Measurements from ENCODE around the gene MAN2A2. TPM values are rescaled to one million over a fixed set of nuclear protein-coding genes. Genes with fewer than 3 reads are reported as not detected.
"Not testable (repeated sequence)": the region's sequence is repeated elsewhere in the genome, so short reads cannot be mapped to it uniquely, and the experiment has no call there.

The MAN2A2 gene
- total RNA-seq, 1 donor from 2014 or later, result 136 TPM

- intact Hi-C loops (cut with micrococcal nuclease), result no loop called here
These were observed 19.6 kb upstream of the MAN2A2 start for GRCh38 chr15:90883526-90883975.

- intact Hi-C loops (cut with micrococcal nuclease), result no loop called here
These were observed 19.0 kb upstream of the MAN2A2 start, which contains the start of gene FES for GRCh38 chr15:90883976-90884718. TSS of gene FES (plus strand) at chr15:90884504. CDS start at chr15:90885046, 542 bp downstream.

GRCh38 chr15:90884719-90885431 is 18.2 kb upstream of the MAN2A2 start:
- intact Hi-C loops (cut with micrococcal nuclease), result loop anchor here (5.0 kb wide), 4 partner anchors 68 to 563 kb away; partner anchors contain the start of gene BLM

GRCh38 chr15:90885432-90886290 is 17.4 kb upstream of the MAN2A2 start:
- intact Hi-C loops (cut with micrococcal nuclease), result loop anchor here (2.0 to 5.0 kb wide), 5 partner anchors 68 to 563 kb away; partner anchors contain the start of gene BLM

GRCh38 chr15:90886291-90886614 is 16.8 kb upstream of the MAN2A2 start:
- intact Hi-C loops (cut with micrococcal nuclease), result loop anchor here (2.0 to 5.0 kb wide), 5 partner anchors 69 to 564 kb away; partner anchors contain the start of gene BLM

GRCh38 chr15:90887037-90887481 is 16.0 kb upstream of the MAN2A2 start:
- intact Hi-C loops (cut with micrococcal nuclease), result loop anchor here (2.0 to 5.0 kb wide), 5 partner anchors 70 to 565 kb away; partner anchors contain the start of gene BLM

GRCh38 chr15:90889313-90889730 is 13.8 kb upstream of the MAN2A2 start:
- intact Hi-C loops (cut with micrococcal nuclease), result loop anchor here (5.0 kb wide), 4 partner anchors 72 to 567 kb away; partner anchors contain the start of gene BLM

- intact Hi-C loops (cut with micrococcal nuclease), result loop anchor here (5.0 kb wide), 4 partner anchors 73 to 568 kb away; partner anchors contain the start of gene BLM
These were observed 13.2 kb upstream of the MAN2A2 start for GRCh38 chr15:90889736-90890456.

- intact Hi-C loops (cut with micrococcal nuclease), result no loop called here
These were observed 12.3 kb upstream of the MAN2A2 start for GRCh38 chr15:90890839-90891238.

- intact Hi-C loops (cut with micrococcal nuclease), result no loop called here
These were observed 11.7 kb upstream of the MAN2A2 start for GRCh38 chr15:90891346-90891949.

- intact Hi-C loops (cut with micrococcal nuclease), result no loop called here
These were observed 11.1 kb upstream of the MAN2A2 start for GRCh38 chr15:90892023-90892422.

GRCh38 chr15:90892498-90893174 is 10.5 kb upstream of the MAN2A2 start:
- intact Hi-C loops (cut with micrococcal nuclease), result no loop called here

GRCh38 chr15:90893175-90894090 is 9.7 kb upstream of the MAN2A2 start:
- intact Hi-C loops (cut with micrococcal nuclease), result no loop called here

- intact Hi-C loops (cut with micrococcal nuclease), result no loop called here
These were observed 7.5 kb upstream of the MAN2A2 start for GRCh38 chr15:90895571-90896117.

GRCh38 chr15:90897131-90897655 is 5.9 kb upstream of the MAN2A2 start:
- intact Hi-C loops (cut with micrococcal nuclease), result not testable (repeated sequence)

GRCh38 chr15:90901175-90902039 is 1.7 kb upstream of the MAN2A2 start:
- intact Hi-C loops (cut with micrococcal nuclease), result loop anchor here (1.0 to 10.0 kb wide), 2 partner anchors 29 to 377 kb away; partner anchors contain the start of gene CRTC3

Measured in T-helper 2 cell treated with Interferon-gamma antibody and Interleukin-4, amounts not matched to agents 100 ng/mL and 5 ng/mL, for 36 hours (primary cell).